ENCODE measurements around the gene GNA15.

DNA sequence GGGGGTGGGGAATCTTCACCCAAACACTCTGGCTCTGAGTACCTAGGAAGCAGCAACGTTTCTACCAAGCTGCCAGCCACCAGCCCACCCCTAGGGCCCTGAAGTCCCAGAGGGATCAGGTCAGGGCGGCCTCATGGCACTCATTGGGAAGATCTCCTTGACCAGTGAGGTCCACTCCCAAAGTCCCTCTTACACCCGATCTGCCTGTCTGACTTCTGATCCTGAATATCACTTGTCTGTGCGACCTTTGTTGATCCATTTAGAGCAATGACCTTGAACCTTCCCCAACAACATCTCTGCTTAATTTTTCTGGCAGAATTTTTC is 2.1 kb upstream of the GNA15 start:
- TF ChIP-seq CTCF (IDR thresholded peaks at IDR 0.05) (no peak), POLR2A (IDR thresholded peaks at IDR 0.05) (no peak)
